Fibroblast of the aortic adventitia (primary cell): Measurements from ENCODE around the gene ARHGDIA. TPM values are rescaled to one million over a fixed set of nuclear protein-coding genes. Genes with fewer than 3 reads are reported as not detected.
"Not testable (repeated sequence)": the region's sequence is repeated elsewhere in the genome, so short reads cannot be mapped to it uniquely, and the experiment has no call there.

Experiments used
- DNase-seq: peaks from one replicate; pipeline ENCODE4 v3.0.0-alpha.2; 2010; ENCODE audit warnings: low read depth
- H3K4me3 ChIP-seq: 2 replicates; pipeline ENCODE4 v1.5.1; 2011; ENCODE audit warnings: low read depth, mild to moderate bottlenecking, control low read depth, low read length, moderate library complexity
- CTCF ChIP-seq: IDR thresholded peaks from 2 replicates; pipeline ENCODE4 v1.5.1; 2011; ENCODE audit warnings: mild to moderate bottlenecking, low read length, control low read depth, inconsistent platforms; ENCODE audit not compliant: insufficient read depth
- total RNA-seq: library from RNA; depleted of rRNA; stranded (reverse); fragments of >200 nt; gene quantifications from 2 replicates; pipeline ENCODE4 v1.2.3, GENCODE V29; 2012; ENCODE audit warnings: low replicate concordance

ARHGDIA gene
- total RNA-seq, 1 donor: 149 TPM

GRCh38 chr17:81842378-81842724 lies 28.8 kb downstream of the ARHGDIA start:
- TF ChIP-seq CTCF: no peak
- no peak for DNase-seq
- H3K4me3 ChIP-seq: no peak overlapping the region

- H3K4me3 ChIP-seq: no peak overlapping the region
- DNase-seq: no peak
- TF ChIP-seq CTCF: no peak
Observed at GRCh38 chr17:81841866-81842265, 29.3 kb downstream of the ARHGDIA start.

GRCh38 chr17:81840826-81841778 lies 30.0 kb downstream of the ARHGDIA start:
- no peak for DNase-seq
- no peak for TF ChIP-seq CTCF
- H3K4me3 ChIP-seq: no peak overlapping the region

GRCh38 chr17:81840059-81840458 lies 31.1 kb downstream of the ARHGDIA start:
- H3K4me3 ChIP-seq, DNase-seq: not testable (repeated sequence)

- TF ChIP-seq CTCF: no peak
- no peak for DNase-seq
- no peak overlapping the region for H3K4me3 ChIP-seq
Observed at GRCh38 chr17:81839301-81839700, 31.8 kb downstream of the ARHGDIA start.

- no peak for DNase-seq
- no peak for TF ChIP-seq CTCF
- no peak overlapping the region for H3K4me3 ChIP-seq
Observed at GRCh38 chr17:81838753-81839255, 32.3 kb downstream of the ARHGDIA start.

- DNase-seq: no peak
Observed at GRCh38 chr17:81837641-81838040, 33.5 kb downstream of the ARHGDIA start.

More at GRCh38 chr17:81837641-81838040, 33.5 kb downstream of the ARHGDIA start:
- H3K4me3 ChIP-seq: no peak overlapping the region
- no peak for TF ChIP-seq CTCF
